Sigmoid colon (tissue), 4 donors: ENCODE results near the gene SRXN1.

Source experiments
- EP300 ChIP-seq, 4 donors: sonication (generic); formaldehyde crosslinking; IDR thresholded peaks; one replicate each; pipeline ENCODE4 v1.6.1; 2017; ENCODE audit warnings: antibody characterized with exemption in 4 of 4
- POLR2A ChIP-seq, 2 donors: fragments of 450-650 bp; IDR thresholded peaks; one replicate each; pipeline ENCODE4 v1.6.1; 2016; ENCODE audit warnings: antibody characterized with exemption in 2 of 2, mild to moderate bottlenecking in 2 of 2, moderate library complexity in 2 of 2
- POLR2AphosphoS5 ChIP-seq, 4 donors: sonication (generic); formaldehyde crosslinking; IDR thresholded peaks; one replicate each; pipeline ENCODE4 v1.6.1; 2017; ENCODE audit warnings: antibody characterized with exemption in 4 of 4
- TF ChIP-seq, protein P1 (sequence below), 4 experiments: fragments of 450-650 bp in 3 of 4; fragments of 200-600 bp in 1 of 4; IDR thresholded peaks; one replicate each; pipeline ENCODE4 v1.5.1; 2016 to 2019; ENCODE audit warnings: antibody characterized with exemption in 4 of 4, mild to moderate bottlenecking in 3 of 4, moderate library complexity in 2 of 4

GRCh38 chr20:676315-676937 lies 23.4 kb upstream of the SRXN1 start:
- TF ChIP-seq, protein P1, sequence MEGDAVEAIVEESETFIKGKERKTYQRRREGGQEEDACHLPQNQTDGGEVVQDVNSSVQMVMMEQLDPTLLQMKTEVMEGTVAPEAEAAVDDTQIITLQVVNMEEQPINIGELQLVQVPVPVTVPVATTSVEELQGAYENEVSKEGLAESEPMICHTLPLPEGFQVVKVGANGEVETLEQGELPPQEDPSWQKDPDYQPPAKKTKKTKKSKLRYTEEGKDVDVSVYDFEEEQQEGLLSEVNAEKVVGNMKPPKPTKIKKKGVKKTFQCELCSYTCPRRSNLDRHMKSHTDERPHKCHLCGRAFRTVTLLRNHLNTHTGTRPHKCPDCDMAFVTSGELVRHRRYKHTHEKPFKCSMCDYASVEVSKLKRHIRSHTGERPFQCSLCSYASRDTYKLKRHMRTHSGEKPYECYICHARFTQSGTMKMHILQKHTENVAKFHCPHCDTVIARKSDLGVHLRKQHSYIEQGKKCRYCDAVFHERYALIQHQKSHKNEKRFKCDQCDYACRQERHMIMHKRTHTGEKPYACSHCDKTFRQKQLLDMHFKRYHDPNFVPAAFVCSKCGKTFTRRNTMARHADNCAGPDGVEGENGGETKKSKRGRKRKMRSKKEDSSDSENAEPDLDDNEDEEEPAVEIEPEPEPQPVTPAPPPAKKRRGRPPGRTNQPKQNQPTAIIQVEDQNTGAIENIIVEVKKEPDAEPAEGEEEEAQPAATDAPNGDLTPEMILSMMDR (IDR thresholded peaks at IDR 0.05), result no peak
- TF ChIP-seq POLR2A (IDR thresholded peaks at IDR 0.05) (no peak), EP300 (IDR thresholded peaks at IDR 0.05) (no peak), POLR2AphosphoS5 (IDR thresholded peaks at IDR 0.05) (no peak)
